ENCODE measurements around the gene OR2T8.

The OR2T8 gene

DNA sequence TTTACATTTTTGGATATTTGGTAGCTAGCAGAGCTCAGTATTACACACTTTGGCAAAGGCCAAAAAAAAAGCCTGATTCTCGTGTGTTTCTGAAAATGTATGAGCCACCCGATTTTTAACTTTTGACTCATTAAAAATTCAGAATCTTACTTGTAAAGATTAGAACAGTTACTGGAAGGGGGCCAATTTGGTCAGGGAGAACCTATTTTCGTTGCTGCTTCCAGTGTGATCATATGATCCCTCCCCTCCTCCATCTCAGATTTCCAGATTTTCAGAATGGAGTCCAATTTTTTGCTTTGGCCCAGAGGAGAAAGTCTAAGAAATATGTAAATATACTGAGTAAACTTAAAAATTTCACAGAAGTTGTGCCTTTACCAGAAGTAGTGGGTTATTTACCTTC is 41.7 kb downstream of the OR2T8 start:
- no peak for DNase-seq (ENCODE audit: low read depth in 2 of 2, low spot score in 1 of 2)

- DNase-seq (ENCODE audit: low read depth in 2 of 2, low spot score in 1 of 2) = no peak
These were observed 43.0 kb downstream of the OR2T8 start for GRCh38 chr1:247962911-247963588.

GRCh38 chr1:247964933-247965332 is 44.9 kb downstream of the OR2T8 start, which contains the start of gene OR2AK2:
Gene OR2AK2, plus strand, starts transcription at chr1:247965233. Its CDS starts 144 bp downstream, at chr1:247965377.
- DNase-seq (ENCODE audit: low read depth in 2 of 2, low spot score in 1 of 2) = no peak

DNA sequence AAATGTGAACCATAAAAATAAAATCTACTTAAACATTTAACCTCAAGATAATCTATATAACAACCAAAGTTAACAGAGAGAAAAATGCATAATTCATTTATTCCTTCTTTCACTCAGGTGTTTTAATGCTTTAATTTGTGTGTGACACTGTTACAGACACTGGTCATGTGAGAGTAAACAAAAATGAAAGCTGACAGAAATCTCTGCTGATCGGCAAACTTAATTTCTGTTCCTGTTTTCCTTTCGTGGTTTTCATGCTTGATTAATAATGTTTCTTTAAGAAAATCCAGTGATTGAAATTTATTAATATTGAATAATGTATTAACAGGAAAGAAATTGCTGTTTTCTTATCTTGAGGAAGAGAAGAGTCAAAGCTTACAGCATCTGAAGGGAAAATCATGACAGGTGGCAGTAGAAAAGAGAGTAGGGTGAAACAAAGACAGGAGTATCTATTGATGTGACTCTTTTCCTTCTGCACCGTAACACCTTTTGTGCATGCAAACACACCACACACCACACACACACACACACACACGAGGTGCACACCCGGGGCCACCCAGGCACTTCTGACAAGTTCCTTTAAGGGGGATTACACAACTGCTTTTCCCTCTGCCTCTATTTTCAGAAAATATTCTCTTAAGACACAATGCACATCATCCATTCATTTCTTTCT is 46.6 kb downstream of the OR2T8 start:
- no peak for DNase-seq (ENCODE audit: low read depth in 2 of 2, low spot score in 1 of 2)
